A549 treated with AZD2906 at 1 μM for 4 hours (cell line): ENCODE data around the gene SNX22. TPM values are rescaled to one million over a fixed set of nuclear protein-coding genes. Genes with fewer than 3 reads are reported as not detected.

ENCODE experiments used
- total RNA-seq: library from RNA; stranded (reverse); fragments of 200-300 nt; extraction: Qiagen RNA extraction; gene quantifications from 5 replicates; pipeline ENCODE4 v1.2.3, GENCODE V29; 2022

SNX22 gene
- total RNA-seq: 0.49 to 1.2 TPM (median 0.95 TPM) in 5 replicates

GRCh38 chr15:64151727-64152506, at the start of gene SNX22:
Gene SNX22, plus strand, starts transcription at chr15:64151731. Its CDS starts 45 bp downstream, at chr15:64151776.

GRCh38 chr15:64162869-64163658, 11.5 kb downstream of the SNX22 start, which contains the start of gene PPIB:
Gene PPIB, minus strand, starts transcription at chr15:64163022. Its CDS starts 36 bp downstream, at chr15:64162986.

Other genes with a start within 250 kb of the SNX22 start
- 2.8 to 4.2 TPM (median 3.7 TPM) in 5 replicates for gene DAPK2, start 105.2 kb upstream of the SNX22 start, total RNA-seq
- 110 to 169 TPM (median 116 TPM) in 5 replicates for gene CIAO2A, start 57.9 kb upstream of the SNX22 start, total RNA-seq
- gene SNX1, start 55.7 kb upstream of the SNX22 start, total RNA-seq: 71.1 to 80.1 TPM (median 74.8 TPM) in 5 replicates
- gene PPIB, start 11.3 kb downstream of the SNX22 start, total RNA-seq: 768 to 824 TPM (median 796 TPM) in 5 replicates
- gene CSNK1G1, start 204.4 kb downstream of the SNX22 start, total RNA-seq: 14.8 to 16.4 TPM (median 15.3 TPM) in 5 replicates
- 147 to 269 TPM (median 156 TPM) in 5 replicates for gene PCLAF, start 229.7 kb downstream of the SNX22 start, total RNA-seq
- gene TRIP4, start 236.1 kb downstream of the SNX22 start, total RNA-seq: 24.2 to 33.6 TPM (median 25.5 TPM) in 5 replicates